IPS-18a (cell line): ENCODE data around the gene ADH1B.

Experiments used
- H3K27ac ChIP-seq: one replicate; pipeline ENCODE4 v1.5.1; 2013; ENCODE audit warnings: low read length
- H3K27me3 ChIP-seq: one replicate; pipeline ENCODE4 v1.6.1; 2013; ENCODE audit warnings: mild to moderate bottlenecking, low read length; ENCODE audit not compliant: control insufficient read depth, insufficient read depth
- H3K36me3 ChIP-seq: one replicate; pipeline ENCODE4 v1.6.1; 2013; ENCODE audit warnings: low read depth, low read length; ENCODE audit not compliant: control insufficient read depth
- H3K4me1 ChIP-seq: one replicate; pipeline ENCODE4 v1.6.1; 2013; ENCODE audit warnings: low read depth, low read length; ENCODE audit not compliant: control insufficient read depth
- H3K4me3 ChIP-seq: one replicate; pipeline ENCODE4 v1.5.1; 2013; ENCODE audit warnings: low read length
- H3K9ac ChIP-seq: one replicate; pipeline ENCODE4 v1.6.1; 2013; ENCODE audit warnings: mild to moderate bottlenecking, low read length, moderate library complexity
- H3K9me3 ChIP-seq: one replicate; pipeline ENCODE4 v1.6.1; 2013; ENCODE audit warnings: low read depth, low read length; ENCODE audit not compliant: control insufficient read depth

Gene ADH1B

GRCh38 chr4:99317354-99317753, 3.8 kb downstream of the ADH1B start:
- no peaks in the 10 kb centered on the region for H3K36me3 ChIP-seq
- peaks cover 10% of the 10 kb centered on the region for H3K4me1 ChIP-seq

DNA sequence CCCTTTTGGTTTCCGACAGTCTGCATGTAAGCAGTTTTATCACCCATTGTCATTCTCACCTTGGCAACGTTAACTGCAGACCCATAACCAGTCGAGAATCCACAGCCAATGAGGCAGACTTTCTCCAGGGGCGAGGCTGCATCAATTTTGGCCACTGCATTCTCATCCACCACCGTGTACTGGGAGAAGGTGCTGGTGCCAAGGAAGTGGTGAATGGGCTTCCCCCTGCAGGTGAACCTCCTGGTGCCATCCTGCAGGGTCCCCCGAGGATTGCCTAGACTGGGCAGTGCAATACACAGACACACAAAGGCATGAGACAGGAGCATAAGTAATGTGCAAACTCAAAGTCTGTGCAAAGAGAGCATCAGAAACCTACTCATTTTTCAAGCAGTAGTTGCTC, 5.4 kb downstream of the ADH1B start:
- Histone ChIP-seq H3K4me1 (no peaks in the 10 kb centered on the region), H3K36me3 (no peaks in the 10 kb centered on the region), H3K9me3 (no peaks in the 10 kb centered on the region), H3K27ac (no peak overlapping the region), H3K27me3 (no peaks in the 10 kb centered on the region), H3K9ac (no peak overlapping the region), H3K4me3 (no peak overlapping the region)

More at GRCh38 chr4:99317354-99317753, 3.8 kb downstream of the ADH1B start:
- Histone ChIP-seq H3K9ac (no peak overlapping the region), H3K27me3 (no peaks in the 10 kb centered on the region), H3K4me3 (no peak overlapping the region), H3K9me3 (no peaks in the 10 kb centered on the region), H3K27ac (no peak overlapping the region)

DNA sequence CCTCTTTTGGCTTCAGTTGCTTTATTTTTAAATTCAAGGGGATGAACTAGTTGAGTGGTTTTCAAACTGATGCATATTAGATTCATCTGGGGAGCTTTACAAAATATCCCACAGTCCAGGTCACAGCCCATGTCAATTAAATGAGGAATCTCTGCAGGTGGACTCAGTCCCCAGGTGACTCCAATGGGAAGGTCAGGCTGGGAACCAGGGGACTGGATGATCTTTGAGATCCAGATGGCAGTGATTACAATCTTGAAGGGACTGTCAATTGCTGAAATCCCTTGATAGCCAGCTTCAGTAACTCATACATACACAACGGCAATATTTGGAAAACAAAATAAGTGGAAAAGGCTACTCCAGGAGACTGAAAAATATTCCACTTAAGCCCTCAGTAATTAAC, 7.0 kb downstream of the ADH1B start:
- Histone ChIP-seq H3K9ac (no peak overlapping the region), H3K9me3 (no peaks in the 10 kb centered on the region), H3K4me1 (peaks cover 7% of the 10 kb centered on the region), H3K27me3 (no peaks in the 10 kb centered on the region), H3K36me3 (no peaks in the 10 kb centered on the region), H3K27ac (no peak overlapping the region), H3K4me3 (no peak overlapping the region)

GRCh38 chr4:99310389-99310788, 10.8 kb downstream of the ADH1B start:
- Histone ChIP-seq H3K4me1 (peaks cover 7% of the 10 kb centered on the region), H3K27ac (no peak overlapping the region), H3K27me3 (no peaks in the 10 kb centered on the region), H3K9ac (no peak overlapping the region), H3K4me3 (no peak overlapping the region), H3K36me3 (no peaks in the 10 kb centered on the region), H3K9me3 (no peaks in the 10 kb centered on the region)

GRCh38 chr4:99305638-99306400, 15.4 kb downstream of the ADH1B start:
- H3K27me3 ChIP-seq = no peaks in the 10 kb centered on the region
- no peak overlapping the region for H3K27ac ChIP-seq
- no peak overlapping the region for H3K4me3 ChIP-seq
- H3K9me3 ChIP-seq = no peaks in the 10 kb centered on the region
- H3K36me3 ChIP-seq = no peaks in the 10 kb centered on the region
- no peak overlapping the region for H3K9ac ChIP-seq
- H3K4me1 ChIP-seq = peaks cover 7% of the 10 kb centered on the region

GRCh38 chr4:99301376-99302164, 19.6 kb downstream of the ADH1B start:
- H3K36me3 ChIP-seq = no peaks in the 10 kb centered on the region
- H3K27me3 ChIP-seq = no peaks in the 10 kb centered on the region
- H3K4me3 ChIP-seq = no peak overlapping the region
- H3K9me3 ChIP-seq = no peaks in the 10 kb centered on the region
- H3K4me1 ChIP-seq = no peaks in the 10 kb centered on the region
- H3K27ac ChIP-seq = no peak overlapping the region
- H3K9ac ChIP-seq = no peak overlapping the region

DNA sequence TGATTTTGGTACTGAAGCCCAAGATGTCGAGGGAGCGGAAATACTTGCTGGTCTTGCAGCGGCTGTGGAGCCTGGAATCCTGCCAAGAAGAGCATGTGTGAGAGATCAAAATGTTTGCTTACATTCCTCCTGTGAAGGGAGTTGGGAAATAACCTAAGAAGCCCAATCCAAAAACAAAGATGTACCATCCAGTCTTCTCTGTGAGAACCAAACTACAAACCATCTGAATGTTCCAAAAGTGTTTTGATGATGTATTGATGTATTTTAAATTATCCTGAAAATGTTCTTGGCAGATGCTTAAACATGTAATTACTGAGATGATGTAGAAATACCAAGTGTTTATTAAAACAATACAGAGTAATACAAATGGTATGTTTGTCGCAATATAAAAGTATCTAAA, 20.3 kb downstream of the ADH1B start:
- Histone ChIP-seq H3K9ac (no peak overlapping the region), H3K27me3 (no peaks in the 10 kb centered on the region), H3K27ac (no peak overlapping the region), H3K9me3 (no peaks in the 10 kb centered on the region), H3K4me1 (no peaks in the 10 kb centered on the region), H3K4me3 (no peak overlapping the region), H3K36me3 (no peaks in the 10 kb centered on the region)

GRCh38 chr4:99293357-99293756, 27.8 kb downstream of the ADH1B start:
- H3K27ac ChIP-seq = no peak overlapping the region
- H3K27me3 ChIP-seq = no peaks in the 10 kb centered on the region
- H3K9me3 ChIP-seq = no peaks in the 10 kb centered on the region
- no peak overlapping the region for H3K9ac ChIP-seq
- no peaks in the 10 kb centered on the region for H3K4me1 ChIP-seq
- no peak overlapping the region for H3K4me3 ChIP-seq
- no peaks in the 10 kb centered on the region for H3K36me3 ChIP-seq

DNA sequence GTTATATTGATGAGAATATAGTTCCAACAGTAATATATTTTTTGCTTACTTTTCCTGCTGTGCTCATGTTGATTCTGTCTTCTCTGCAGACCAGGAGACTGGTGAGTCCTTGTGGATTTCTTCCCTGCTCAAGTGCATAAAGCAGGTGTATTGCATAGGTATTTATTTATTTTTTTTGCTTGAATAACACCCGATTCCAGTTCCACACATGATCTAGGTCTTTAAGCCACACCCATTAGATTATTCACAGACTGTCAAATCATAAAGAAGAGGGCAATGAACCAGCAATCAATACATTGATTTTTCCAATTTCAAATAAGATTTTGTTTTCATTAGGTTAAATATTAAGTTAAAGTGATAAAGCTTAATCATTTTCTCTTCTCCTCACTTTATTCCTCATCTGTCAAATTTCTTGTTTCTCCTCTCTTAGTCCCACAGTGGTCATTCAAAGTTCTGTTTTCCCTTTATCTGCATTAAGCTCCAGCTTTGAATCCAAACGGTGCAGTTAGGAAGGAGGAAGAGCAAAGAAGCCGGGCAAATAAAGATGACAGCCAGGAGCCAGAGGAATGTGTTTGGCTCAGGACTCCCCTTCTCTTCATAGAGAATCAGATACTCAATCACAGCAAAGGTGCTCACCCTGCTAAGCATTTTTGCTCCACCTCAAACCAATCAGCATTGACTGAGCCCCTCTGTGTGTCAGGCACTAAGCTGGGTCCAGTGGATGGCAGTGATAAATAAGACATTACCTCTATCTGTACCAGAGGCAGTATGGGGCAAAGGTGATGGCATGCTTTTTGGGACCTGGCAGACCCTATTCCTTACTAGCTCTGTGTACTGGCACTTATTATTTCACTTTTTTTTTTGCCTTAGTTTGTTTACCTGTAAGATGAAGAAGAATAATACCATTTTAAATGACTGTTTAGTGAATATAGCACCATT, 30.1 kb downstream of the ADH1B start, which contains the start of gene ADH1A:
Gene ADH1A, minus strand, starts transcription at position 138 of the 939 bp plus-strand sequence. Its CDS starts 71 bp downstream, at position 67.
- H3K27me3 ChIP-seq = no peaks in the 10 kb centered on the region
- no peaks in the 10 kb centered on the region for H3K4me1 ChIP-seq
- H3K36me3 ChIP-seq = no peaks in the 10 kb centered on the region
- H3K4me3 ChIP-seq = no peak within 1 kb of the TSS
- H3K9ac ChIP-seq = no peak within 1 kb of the TSS
- H3K9me3 ChIP-seq = no peaks in the 10 kb centered on the region
- no peak within 1 kb of the TSS for H3K27ac ChIP-seq

DNA sequence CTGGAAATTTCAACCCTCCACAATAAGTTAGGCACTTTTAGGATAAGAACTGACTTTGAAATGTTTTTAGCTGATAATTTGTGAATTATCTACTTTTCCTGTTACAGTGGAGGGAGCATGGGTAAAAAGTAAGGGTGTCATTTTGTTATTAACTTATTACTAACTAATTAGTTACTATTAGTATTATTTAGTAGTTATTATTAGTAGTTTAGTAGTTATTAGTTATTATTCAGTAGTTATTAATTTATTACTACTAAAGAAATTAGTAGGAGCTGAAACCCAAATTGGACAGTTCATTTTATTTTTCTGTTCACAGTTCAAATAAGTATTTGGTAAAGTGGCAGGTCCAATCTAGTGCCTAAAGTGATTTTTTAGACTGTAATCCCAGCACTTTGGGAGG, 35.8 kb downstream of the ADH1B start:
- Histone ChIP-seq H3K4me1 (no peaks in the 10 kb centered on the region), H3K4me3 (no peak overlapping the region), H3K27ac (no peak overlapping the region), H3K36me3 (no peaks in the 10 kb centered on the region), H3K27me3 (no peaks in the 10 kb centered on the region), H3K9me3 (no peaks in the 10 kb centered on the region), H3K9ac (no peak overlapping the region)

GRCh38 chr4:99282731-99283130, 38.5 kb downstream of the ADH1B start:
- no peak overlapping the region for H3K4me3 ChIP-seq
- H3K36me3 ChIP-seq = no peaks in the 10 kb centered on the region
- H3K27ac ChIP-seq = no peak overlapping the region
- H3K4me1 ChIP-seq = peaks cover 9% of the 10 kb centered on the region
- no peaks in the 10 kb centered on the region for H3K9me3 ChIP-seq
- H3K27me3 ChIP-seq = no peaks in the 10 kb centered on the region
- H3K9ac ChIP-seq = no peak overlapping the region
